HEK293 (cell line): ENCODE measurements around the gene PSTK.
A peak's percentile ranks its signal among the peaks of the same experiment; 100 is the strongest.

ENCODE experiments used
- CTCF ChIA-PET: fragments of 350-600 bp; formaldehyde crosslinking; extraction: SDS; loops from one replicate; lab custom pipeline; 2021; ENCODE audit warnings: antibody characterized with exemption; lab: Yijun Ruan, JAX
- POLR2A ChIA-PET: fragments of 300-600 bp; formaldehyde crosslinking; extraction: SDS; loops from one replicate; lab custom pipeline; 2020; ENCODE audit warnings: antibody characterized with exemption, inconsistent platforms; lab: Yijun Ruan, JAX
- H3K27ac ChIP-seq: fragments of 200-500 bp; sonication (Bioruptor generic); 2 replicates; pipeline ENCODE4 v1.5.1; 2014; ENCODE audit warnings: low read depth, low read length, control low read depth, inconsistent platforms; ENCODE audit errors: extremely low read depth
- H3K36me3 ChIP-seq, 2 experiments: fragments of 200-500 bp in 1 of 2; sonication (Bioruptor generic) in 1 of 2; 1 replicate in 1 of 2; 2 replicates in 1 of 2; pipeline ENCODE4 v1.5.1; 2014 to 2017; ENCODE audit warnings: inconsistent platforms in 2 of 2, low read length in 2 of 2; ENCODE audit not compliant: control insufficient read depth in 2 of 2, insufficient read depth in 1 of 2
- H3K4me1 ChIP-seq: fragments of 200-500 bp; sonication (Bioruptor generic); 2 replicates; pipeline ENCODE4 v1.5.1; 2014; ENCODE audit warnings: mild to moderate bottlenecking, low read length, inconsistent platforms; ENCODE audit not compliant: control insufficient read depth, insufficient read depth
- H3K4me3 ChIP-seq: 2 replicates; pipeline ENCODE4 v1.5.1; 2011; ENCODE audit warnings: low read depth, mild to moderate bottlenecking, control low read depth, low read length, moderate library complexity
- H3K9me3 ChIP-seq: fragments of 200-500 bp; sonication (Bioruptor generic); 2 replicates; pipeline ENCODE4 v1.5.1; 2014; ENCODE audit warnings: low read depth, low read length, inconsistent platforms; ENCODE audit not compliant: control insufficient read depth, insufficient read depth
- KLF10 ChIP-seq: fragments of 450-650 bp; IDR thresholded peaks from 2 replicates; pipeline ENCODE4 v1.5.1; 2018; ENCODE audit warnings: missing biosample characterization, mild to moderate bottlenecking, missing genetic modification characterization
- KLF8 ChIP-seq: fragments of 450-650 bp; formaldehyde crosslinking; IDR thresholded peaks from 2 replicates; pipeline ENCODE4 v1.5.1; 2016; ENCODE audit warnings: missing biosample characterization, missing genetic modification characterization
- PRDM1 ChIP-seq: fragments of 450-650 bp; formaldehyde crosslinking; IDR thresholded peaks from 2 replicates; pipeline ENCODE4; 2016; ENCODE audit warnings: missing biosample characterization, missing genetic modification characterization
- SCRT1 ChIP-seq: fragments of 450-650 bp; formaldehyde crosslinking; IDR thresholded peaks from 2 replicates; pipeline ENCODE4 v1.5.1; 2016; ENCODE audit warnings: missing biosample characterization, missing genetic modification characterization, borderline replicate concordance
- ZBTB48 ChIP-seq: fragments of 450-650 bp; formaldehyde crosslinking; IDR thresholded peaks from 2 replicates; pipeline ENCODE4 v1.5.1; 2016; ENCODE audit warnings: missing biosample characterization, missing genetic modification characterization
- ZNF426 ChIP-seq: fragments of 450-650 bp; formaldehyde crosslinking; IDR thresholded peaks from 2 replicates; pipeline ENCODE4 v1.5.1; 2017; ENCODE audit warnings: missing biosample characterization, missing genetic modification characterization, mild to moderate bottlenecking, inconsistent platforms, moderate library complexity
- ZNF473 ChIP-seq: fragments of 450-650 bp; formaldehyde crosslinking; IDR thresholded peaks from 2 replicates; pipeline ENCODE4 v1.5.1; 2017; ENCODE audit warnings: missing biosample characterization, missing genetic modification characterization
- ZNF558 ChIP-seq: fragments of 450-650 bp; formaldehyde crosslinking; IDR thresholded peaks from 2 replicates; pipeline ENCODE4 v1.5.1; 2016; ENCODE audit warnings: missing biosample characterization, missing genetic modification characterization
- ZNF585B ChIP-seq: fragments of 450-650 bp; formaldehyde crosslinking; IDR thresholded peaks from 2 replicates; pipeline ENCODE4 v1.5.1; 2016; ENCODE audit warnings: missing biosample characterization, missing genetic modification characterization
- ZNF621 ChIP-seq: fragments of 450-650 bp; formaldehyde crosslinking; IDR thresholded peaks from 2 replicates; pipeline ENCODE4 v1.5.1; 2017; ENCODE audit warnings: missing biosample characterization, missing genetic modification characterization
- ZNF660 ChIP-seq: fragments of 450-650 bp; IDR thresholded peaks from 2 replicates; pipeline ENCODE4 v1.5.1; 2018; ENCODE audit warnings: missing biosample characterization, mild to moderate bottlenecking, missing genetic modification characterization
- ZNF791 ChIP-seq: fragments of 450-650 bp; formaldehyde crosslinking; IDR thresholded peaks from 2 replicates; pipeline ENCODE4 v1.5.1; 2016; ENCODE audit warnings: missing biosample characterization, missing genetic modification characterization
- ZSCAN23 ChIP-seq: fragments of 450-650 bp; formaldehyde crosslinking; IDR thresholded peaks from 2 replicates; pipeline ENCODE4 v1.5.1; 2016; ENCODE audit warnings: missing biosample characterization, missing genetic modification characterization
- TF ChIP-seq, protein P1 (sequence below): fragments of 450-650 bp; formaldehyde crosslinking; IDR thresholded peaks from 2 replicates; pipeline ENCODE4 v1.5.1; 2016; ENCODE audit warnings: missing biosample characterization, missing genetic modification characterization
- TF ChIP-seq, protein P2 (sequence below): fragments of 450-650 bp; formaldehyde crosslinking; IDR thresholded peaks from 2 replicates; pipeline ENCODE4 v1.5.1; 2016; ENCODE audit warnings: missing biosample characterization, missing genetic modification characterization
- TF ChIP-seq, protein P3 (sequence below): fragments of 450-650 bp; formaldehyde crosslinking; IDR thresholded peaks from 2 replicates; pipeline ENCODE4 v1.5.1; 2017; ENCODE audit warnings: missing biosample characterization, missing genetic modification characterization
- TF ChIP-seq, protein P4 (sequence below): fragments of 450-650 bp; formaldehyde crosslinking; IDR thresholded peaks from 2 replicates; pipeline ENCODE4 v1.5.0; 2017; ENCODE audit warnings: missing biosample characterization, missing genetic modification characterization, borderline replicate concordance
- TF ChIP-seq, protein P5 (sequence below): fragments of 450-650 bp; formaldehyde crosslinking; IDR thresholded peaks from 2 replicates; pipeline ENCODE4 v1.5.1; 2016; ENCODE audit warnings: missing biosample characterization, missing genetic modification characterization, low read depth

PSTK gene

DNA sequence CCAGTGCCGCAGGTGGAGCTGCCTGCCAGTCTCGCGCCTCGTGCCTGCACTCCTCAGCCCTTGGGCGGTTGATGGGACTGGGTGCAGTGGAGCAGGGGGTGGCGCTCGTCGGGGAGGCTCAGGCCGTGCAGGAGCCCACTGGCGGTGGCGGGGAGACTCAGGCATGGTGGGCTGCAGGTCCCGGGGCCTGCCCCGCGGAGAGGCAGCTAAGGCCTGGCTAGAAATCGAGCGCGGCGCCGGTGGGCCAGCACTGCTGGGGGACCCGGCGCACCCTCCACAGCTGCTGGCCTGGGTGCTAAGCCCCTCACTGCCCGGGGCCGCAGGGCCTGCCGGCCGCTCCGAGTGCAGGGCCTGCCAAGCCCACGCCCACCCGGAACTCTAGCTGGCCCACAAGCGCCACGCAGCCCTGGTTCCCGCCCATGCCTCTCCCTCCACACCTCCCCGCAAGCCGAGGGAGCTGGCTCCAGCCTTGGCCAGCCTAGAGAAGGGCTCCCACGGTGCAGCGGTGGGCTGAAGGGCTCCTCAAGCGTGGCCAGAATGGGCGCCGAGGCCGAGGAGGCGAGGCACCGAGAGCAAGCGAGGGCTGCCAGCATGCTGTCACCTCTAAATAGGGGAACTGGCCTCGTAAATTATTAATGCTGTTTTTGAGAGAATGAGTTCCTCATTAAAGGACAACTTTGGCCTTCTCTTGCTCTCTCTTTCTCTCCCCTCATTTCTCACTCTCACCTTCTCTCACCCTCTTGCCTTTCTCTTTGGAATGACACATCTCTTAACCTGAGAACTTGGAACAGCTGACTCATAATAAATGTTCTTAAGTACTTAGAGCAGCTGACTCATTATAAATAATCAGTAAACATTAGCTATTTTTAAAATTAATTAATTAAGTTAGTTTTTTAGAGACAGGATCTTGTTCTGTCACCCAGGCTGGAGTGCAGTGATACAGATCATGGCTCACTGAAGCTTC, 33.5 kb downstream of the PSTK start:
- TF ChIP-seq PRDM1 (tag by site-specific recombination) = peak; percentile 74
- TF ChIP-seq, protein P1, sequence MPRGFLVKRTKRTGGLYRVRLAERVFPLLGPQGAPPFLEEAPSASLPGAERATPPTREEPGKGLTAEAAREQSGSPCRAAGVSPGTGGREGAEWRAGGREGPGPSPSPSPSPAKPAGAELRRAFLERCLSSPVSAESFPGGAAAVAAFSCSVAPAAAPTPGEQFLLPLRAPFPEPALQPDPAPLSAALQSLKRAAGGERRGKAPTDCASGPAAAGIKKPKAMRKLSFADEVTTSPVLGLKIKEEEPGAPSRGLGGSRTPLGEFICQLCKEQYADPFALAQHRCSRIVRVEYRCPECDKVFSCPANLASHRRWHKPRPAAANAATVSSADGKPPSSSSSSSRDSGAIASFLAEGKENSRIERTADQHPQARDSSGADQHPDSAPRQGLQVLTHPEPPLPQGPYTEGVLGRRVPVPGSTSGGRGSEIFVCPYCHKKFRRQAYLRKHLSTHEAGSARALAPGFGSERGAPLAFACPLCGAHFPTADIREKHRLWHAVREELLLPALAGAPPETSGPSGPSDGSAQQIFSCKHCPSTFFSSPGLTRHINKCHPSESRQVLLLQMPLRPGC (tag by site-specific recombination) = no peak
- no peak for TF ChIP-seq ZBTB48 (tag by site-specific recombination)
- no peak for TF ChIP-seq ZNF473 (tag by site-specific recombination)
- no peak for TF ChIP-seq ZNF585B (tag by site-specific recombination)
- TF ChIP-seq ZNF660 = no peak
- no peak for TF ChIP-seq KLF8 (tag by site-specific recombination)
- TF ChIP-seq, protein P2, sequence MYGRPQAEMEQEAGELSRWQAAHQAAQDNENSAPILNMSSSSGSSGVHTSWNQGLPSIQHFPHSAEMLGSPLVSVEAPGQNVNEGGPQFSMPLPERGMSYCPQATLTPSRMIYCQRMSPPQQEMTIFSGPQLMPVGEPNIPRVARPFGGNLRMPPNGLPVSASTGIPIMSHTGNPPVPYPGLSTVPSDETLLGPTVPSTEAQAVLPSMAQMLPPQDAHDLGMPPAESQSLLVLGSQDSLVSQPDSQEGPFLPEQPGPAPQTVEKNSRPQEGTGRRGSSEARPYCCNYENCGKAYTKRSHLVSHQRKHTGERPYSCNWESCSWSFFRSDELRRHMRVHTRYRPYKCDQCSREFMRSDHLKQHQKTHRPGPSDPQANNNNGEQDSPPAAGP (tag by site-specific recombination) = no peak
- TF ChIP-seq, all 188 proteins: peak for 1
- Histone ChIP-seq H3K36me3 (peaks cover 0 to 5% of the 10 kb centered on the region in 2 experiments; a peak in 2 of 3 replicates), H3K9me3 (no peaks in the 10 kb centered on the region), H3K4me1 (no peaks in the 10 kb centered on the region), H3K27ac (no peak overlapping the region), H3K4me3 (no peak overlapping the region)
- ChIA-PET POLR2A (no interaction called here), CTCF (interaction anchor here (0.7 kb wide), 1 partner anchor 702 kb away, joined by 5 read pairs; no protein-coding TSS in a partner anchor)

DNA sequence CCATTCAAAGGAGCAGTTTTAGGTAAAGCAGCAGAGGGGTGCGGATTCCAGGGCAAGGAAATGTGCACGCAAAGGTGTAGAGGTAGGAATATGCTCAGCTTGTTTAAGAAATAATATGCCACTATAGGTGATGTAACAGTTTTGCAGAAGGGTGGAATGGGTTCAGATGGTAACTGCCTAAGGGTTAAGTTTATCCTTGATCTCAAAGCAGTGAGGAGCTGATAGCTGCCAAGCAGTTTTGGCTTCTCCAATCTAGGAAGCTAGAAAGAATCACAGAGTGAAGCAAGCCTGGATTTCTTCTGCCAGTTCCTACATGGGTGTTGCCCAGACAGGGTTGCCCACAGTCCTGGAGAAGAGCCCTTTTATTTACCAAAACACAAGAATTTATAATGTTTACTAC, 34.6 kb downstream of the PSTK start:
- ChIA-PET CTCF (no interaction called here), POLR2A (no interaction called here)
- Histone ChIP-seq H3K9me3 (no peaks in the 10 kb centered on the region), H3K27ac (no peak overlapping the region), H3K4me3 (no peak overlapping the region), H3K36me3 (peaks cover 0 to 5% of the 10 kb centered on the region in 2 experiments; a peak in 2 of 3 replicates), H3K4me1 (no peaks in the 10 kb centered on the region)
- TF ChIP-seq, protein P3, sequence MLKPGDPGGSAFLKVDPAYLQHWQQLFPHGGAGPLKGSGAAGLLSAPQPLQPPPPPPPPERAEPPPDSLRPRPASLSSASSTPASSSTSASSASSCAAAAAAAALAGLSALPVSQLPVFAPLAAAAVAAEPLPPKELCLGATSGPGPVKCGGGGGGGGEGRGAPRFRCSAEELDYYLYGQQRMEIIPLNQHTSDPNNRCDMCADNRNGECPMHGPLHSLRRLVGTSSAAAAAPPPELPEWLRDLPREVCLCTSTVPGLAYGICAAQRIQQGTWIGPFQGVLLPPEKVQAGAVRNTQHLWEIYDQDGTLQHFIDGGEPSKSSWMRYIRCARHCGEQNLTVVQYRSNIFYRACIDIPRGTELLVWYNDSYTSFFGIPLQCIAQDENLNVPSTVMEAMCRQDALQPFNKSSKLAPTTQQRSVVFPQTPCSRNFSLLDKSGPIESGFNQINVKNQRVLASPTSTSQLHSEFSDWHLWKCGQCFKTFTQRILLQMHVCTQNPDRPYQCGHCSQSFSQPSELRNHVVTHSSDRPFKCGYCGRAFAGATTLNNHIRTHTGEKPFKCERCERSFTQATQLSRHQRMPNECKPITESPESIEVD = no peak
- TF ChIP-seq ZNF558 (tag by site-specific recombination) (no peak), ZNF426 (tag by site-specific recombination) (no peak), SCRT1 (no peak), ZNF621 (no peak), ZSCAN23 (tag by site-specific recombination) (no peak), ZNF791 (tag by site-specific recombination) (no peak), KLF10 (tag by site-specific recombination) (no peak)
- TF ChIP-seq, protein P4, sequence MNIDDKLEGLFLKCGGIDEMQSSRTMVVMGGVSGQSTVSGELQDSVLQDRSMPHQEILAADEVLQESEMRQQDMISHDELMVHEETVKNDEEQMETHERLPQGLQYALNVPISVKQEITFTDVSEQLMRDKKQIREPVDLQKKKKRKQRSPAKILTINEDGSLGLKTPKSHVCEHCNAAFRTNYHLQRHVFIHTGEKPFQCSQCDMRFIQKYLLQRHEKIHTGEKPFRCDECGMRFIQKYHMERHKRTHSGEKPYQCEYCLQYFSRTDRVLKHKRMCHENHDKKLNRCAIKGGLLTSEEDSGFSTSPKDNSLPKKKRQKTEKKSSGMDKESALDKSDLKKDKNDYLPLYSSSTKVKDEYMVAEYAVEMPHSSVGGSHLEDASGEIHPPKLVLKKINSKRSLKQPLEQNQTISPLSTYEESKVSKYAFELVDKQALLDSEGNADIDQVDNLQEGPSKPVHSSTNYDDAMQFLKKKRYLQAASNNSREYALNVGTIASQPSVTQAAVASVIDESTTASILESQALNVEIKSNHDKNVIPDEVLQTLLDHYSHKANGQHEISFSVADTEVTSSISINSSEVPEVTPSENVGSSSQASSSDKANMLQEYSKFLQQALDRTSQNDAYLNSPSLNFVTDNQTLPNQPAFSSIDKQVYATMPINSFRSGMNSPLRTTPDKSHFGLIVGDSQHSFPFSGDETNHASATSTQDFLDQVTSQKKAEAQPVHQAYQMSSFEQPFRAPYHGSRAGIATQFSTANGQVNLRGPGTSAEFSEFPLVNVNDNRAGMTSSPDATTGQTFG (tag by site-specific recombination) = no peak
- TF ChIP-seq, protein P5, sequence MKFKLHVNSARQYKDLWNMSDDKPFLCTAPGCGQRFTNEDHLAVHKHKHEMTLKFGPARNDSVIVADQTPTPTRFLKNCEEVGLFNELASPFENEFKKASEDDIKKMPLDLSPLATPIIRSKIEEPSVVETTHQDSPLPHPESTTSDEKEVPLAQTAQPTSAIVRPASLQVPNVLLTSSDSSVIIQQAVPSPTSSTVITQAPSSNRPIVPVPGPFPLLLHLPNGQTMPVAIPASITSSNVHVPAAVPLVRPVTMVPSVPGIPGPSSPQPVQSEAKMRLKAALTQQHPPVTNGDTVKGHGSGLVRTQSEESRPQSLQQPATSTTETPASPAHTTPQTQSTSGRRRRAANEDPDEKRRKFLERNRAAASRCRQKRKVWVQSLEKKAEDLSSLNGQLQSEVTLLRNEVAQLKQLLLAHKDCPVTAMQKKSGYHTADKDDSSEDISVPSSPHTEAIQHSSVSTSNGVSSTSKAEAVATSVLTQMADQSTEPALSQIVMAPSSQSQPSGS (tag by site-specific recombination) = no peak
